ENCODE data around the gene TTC7B. TPM values are rescaled to one million over a fixed set of nuclear protein-coding genes. Genes with fewer than 3 reads are reported as not detected.

TTC7B gene
- total and polyA plus RNA-seq, 2 of the 13 experiments (the other 11 are each of a cell fraction or from before 2014, with no cell fraction given), result 1.3 to 3.2 TPM

GRCh38 chr14:90534838-90535555 lies 281.2 kb downstream of the TTC7B start:
- Histone ChIP-seq H3K4me3 (replicated peaks in 1 of 3; ENCODE audit: insufficient read depth in 1 of 3, low read depth in 2 of 3, low read length in 3 of 3) (no peak overlapping the region), H3K9ac (ENCODE audit: insufficient read depth, low read depth, low read length) (no peak overlapping the region), H3K27me3 (ENCODE audit: control insufficient read depth in 1 of 2, insufficient read depth in 2 of 2, low read length in 2 of 2) (peaks cover 0 to 7% of the 10 kb centered on the region in 2 experiments; a peak in 2 of 5 replicates), H3K4me1 (ENCODE audit: insufficient read depth, low read length) (no peaks in the 10 kb centered on the region; the same call in 1 of the 2 replicates), H2AFZ (ENCODE audit: low read length) (no peak overlapping the region), H3K9me3 (ENCODE audit: low read length) (no peaks in the 10 kb centered on the region), H3K4me2 (ENCODE audit: low read depth, low read length) (no peak overlapping the region), H3K27ac (ENCODE audit: extremely low read length, insufficient read depth, low read length) (no peak overlapping the region), H3K79me2 (ENCODE audit: insufficient read depth, low read length) (no peaks in the 10 kb centered on the region), H4K20me1 (ENCODE audit: insufficient read depth, low read length) (no peaks in the 10 kb centered on the region), H3K36me3 (replicated peaks in 1 of 2; ENCODE audit: control insufficient read depth in 1 of 2, insufficient read depth in 2 of 2, low read length in 2 of 2) (no peaks in the 10 kb centered on the region)
- intact Hi-C loops (cut with micrococcal nuclease; ENCODE audit: unreplicated experiment) (no loop called here), in situ Hi-C loops (cut with HindIII; ENCODE audit: extremely low pct_ligation_motif_present, low pct_unique_long_range_greater_than_20kb) (no loop called here)
- CTCF ChIA-PET (ENCODE audit: low intra/inter-chr PET ratio, low total read pairs), result no interaction called here
- no peak for FAIRE-seq
- POLR2A ChIA-PET, result no interaction called here
- DNase-seq (ENCODE audit: low spot score), result no peak
- WGBS (ENCODE audit: low lambda C conversion rate), result 59% methylated on average over 5 of the region's 17 CpGs
- no peak for TF ChIP-seq ZEB1 (IDR thresholded peaks at IDR 0.05; ENCODE audit: insufficient replicate concordance, low read depth)
- TF ChIP-seq EHMT2 (IDR thresholded peaks at IDR 0.05; ENCODE audit: borderline replicate concordance, low read depth, low read length), result no peak
- TF ChIP-seq NR2F2 (IDR thresholded peaks at IDR 0.05; ENCODE audit: borderline replicate concordance, low read depth), result no peak
- no peak for TF ChIP-seq REPIN1 (CRISPR knock-in tag; IDR thresholded peaks at IDR 0.05; ENCODE audit: borderline replicate concordance, low read depth)
- no peak for TF ChIP-seq RXRA (CRISPR knock-in tag; IDR thresholded peaks at IDR 0.05)
- BruUV-seq (replicated peaks), result no TSS peak
- no peak; the same call in 2 of the 3 replicates for ATAC-seq

GRCh38 chr14:90534091-90534837 lies 282.0 kb downstream of the TTC7B start:
- POLR2A ChIA-PET, result no interaction called here
- TF ChIP-seq ZKSCAN5 (CRISPR knock-in tag; IDR thresholded peaks at IDR 0.05), result no peak
- TF ChIP-seq E2F1 (CRISPR knock-in tag; IDR thresholded peaks at IDR 0.05), result no peak
- TF ChIP-seq TRAFD1 (CRISPR knock-in tag; IDR thresholded peaks at IDR 0.05; ENCODE audit: borderline replicate concordance), result no peak
- no peak for TF ChIP-seq ZFP1 (CRISPR knock-in tag; IDR thresholded peaks at IDR 0.05)
- no peak for TF ChIP-seq CENPBD1 (CRISPR knock-in tag; IDR thresholded peaks at IDR 0.05; ENCODE audit: borderline replicate concordance, low read depth)
- TF ChIP-seq ZNF597 (CRISPR knock-in tag; IDR thresholded peaks at IDR 0.05), result no peak
- TF ChIP-seq GATA4 (IDR thresholded peaks at IDR 0.05; ENCODE audit: borderline replicate concordance, low read depth), result no peak

More at GRCh38 chr14:90534091-90534837, 282.0 kb downstream of the TTC7B start:
- DNase-seq (ENCODE audit: low spot score) (no peak), FAIRE-seq (no peak), ATAC-seq (no peak; the same call in 1 of the 3 replicates)
- CTCF ChIA-PET (ENCODE audit: low intra/inter-chr PET ratio, low total read pairs), result no interaction called here
- Histone ChIP-seq H4K20me1 (ENCODE audit: insufficient read depth, low read length) (no peaks in the 10 kb centered on the region), H3K9ac (ENCODE audit: insufficient read depth, low read depth, low read length) (no peak overlapping the region), H3K36me3 (replicated peaks in 1 of 2; ENCODE audit: control insufficient read depth in 1 of 2, insufficient read depth in 2 of 2, low read length in 2 of 2) (no peaks in the 10 kb centered on the region), H3K79me2 (ENCODE audit: insufficient read depth, low read length) (no peaks in the 10 kb centered on the region), H3K27me3 (ENCODE audit: control insufficient read depth in 1 of 2, insufficient read depth in 2 of 2, low read length in 2 of 2) (peaks cover 0 to 7% of the 10 kb centered on the region in 2 experiments; a peak in 3 of 5 replicates), H3K4me3 (replicated peaks in 1 of 3; ENCODE audit: insufficient read depth in 1 of 3, low read depth in 2 of 3, low read length in 3 of 3) (no peak overlapping the region), H3K27ac (ENCODE audit: extremely low read length, insufficient read depth, low read length) (no peak overlapping the region), H3K9me3 (ENCODE audit: low read length) (no peaks in the 10 kb centered on the region), H2AFZ (ENCODE audit: low read length) (no peak overlapping the region), H3K4me1 (ENCODE audit: insufficient read depth, low read length) (no peaks in the 10 kb centered on the region; the same call in 1 of the 2 replicates), H3K4me2 (ENCODE audit: low read depth, low read length) (no peak overlapping the region)
- in situ Hi-C loops (cut with HindIII; ENCODE audit: extremely low pct_ligation_motif_present, low pct_unique_long_range_greater_than_20kb), result no loop called here
- BruUV-seq (replicated peaks), result no TSS peak
- intact Hi-C loops (cut with micrococcal nuclease; ENCODE audit: unreplicated experiment), result no loop called here
- WGBS (ENCODE audit: low lambda C conversion rate), result 50% methylated on average over 9 of the region's 19 CpGs
